Measurements from ENCODE around the gene ARHGEF16. TPM values are rescaled to one million over a fixed set of nuclear protein-coding genes. Genes with fewer than 3 reads are reported as not detected.

ARHGEF16 gene
- total and polyA plus RNA-seq, 2 donors from 2014 or later = 15.5 to 39.3 TPM

- no peak for TF ChIP-seq CTCF (IDR thresholded peaks at IDR 0.05; ENCODE audit: borderline replicate concordance, extremely low read depth, insufficient read depth)
- Histone ChIP-seq H3K36me3 (ENCODE audit: control insufficient read depth in 2 of 3, insufficient read depth in 3 of 3, low read length in 3 of 3) (no peaks in the 10 kb centered on the region), H3K4me1 (ENCODE audit: control insufficient read depth in 2 of 3, insufficient read depth in 2 of 3, low read depth in 1 of 3, low read length in 3 of 3) (no peaks in the 10 kb centered on the region), H3K4me3 (ENCODE audit: low read length in 3 of 3) (no peak overlapping the region), H3K27ac (ENCODE audit: low read depth in 2 of 2, low read length in 2 of 2) (no peak overlapping the region), H3K27me3 (ENCODE audit: control insufficient read depth, insufficient read depth, low read length) (no peaks in the 10 kb centered on the region), H3K9me3 (ENCODE audit: control insufficient read depth in 2 of 3, insufficient read depth in 1 of 3, low read length in 3 of 3) (no peaks in the 10 kb centered on the region), H3K9ac (ENCODE audit: low read length in 3 of 3) (no peak overlapping the region)
- intact Hi-C loops (cut with DNase I) = no loop called here
- DNase-seq (no peak), FAIRE-seq (no peak)
Observed at GRCh38 chr1:3510136-3510955, 55.9 kb downstream of the ARHGEF16 start.

DNA sequence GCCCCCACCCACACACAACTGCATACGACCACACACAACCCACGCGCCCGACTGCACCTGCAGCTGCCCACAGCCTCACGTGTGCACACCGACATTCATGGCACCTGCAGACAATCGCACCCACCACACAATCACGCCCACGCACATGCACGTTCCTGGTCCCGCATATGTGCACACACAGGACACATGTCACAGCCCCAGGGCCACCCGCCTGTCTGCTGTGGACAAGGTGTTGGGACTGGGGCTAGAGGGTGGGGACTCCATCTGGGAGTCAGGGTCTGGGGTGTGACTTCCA, 56.4 kb downstream of the ARHGEF16 start:
- H3K4me3 ChIP-seq (ENCODE audit: low read length in 3 of 3) = no peak overlapping the region
- no peak for FAIRE-seq
- no peak overlapping the region for H3K27ac ChIP-seq (ENCODE audit: low read depth in 2 of 2, low read length in 2 of 2)
- H3K9me3 ChIP-seq (ENCODE audit: control insufficient read depth in 2 of 3, insufficient read depth in 1 of 3, low read length in 3 of 3) = no peaks in the 10 kb centered on the region
- no peaks in the 10 kb centered on the region for H3K4me1 ChIP-seq (ENCODE audit: control insufficient read depth in 2 of 3, insufficient read depth in 2 of 3, low read depth in 1 of 3, low read length in 3 of 3)
- intact Hi-C loops (cut with DNase I) = no loop called here
- TF ChIP-seq CTCF (IDR thresholded peaks at IDR 0.05; ENCODE audit: borderline replicate concordance, extremely low read depth, insufficient read depth) = no peak
- DNase-seq = no peak
- H3K27me3 ChIP-seq (ENCODE audit: control insufficient read depth, insufficient read depth, low read length) = no peaks in the 10 kb centered on the region
- H3K9ac ChIP-seq (ENCODE audit: low read length in 3 of 3) = no peak overlapping the region
- no peaks in the 10 kb centered on the region for H3K36me3 ChIP-seq (ENCODE audit: control insufficient read depth in 2 of 3, insufficient read depth in 3 of 3, low read length in 3 of 3)

DNA sequence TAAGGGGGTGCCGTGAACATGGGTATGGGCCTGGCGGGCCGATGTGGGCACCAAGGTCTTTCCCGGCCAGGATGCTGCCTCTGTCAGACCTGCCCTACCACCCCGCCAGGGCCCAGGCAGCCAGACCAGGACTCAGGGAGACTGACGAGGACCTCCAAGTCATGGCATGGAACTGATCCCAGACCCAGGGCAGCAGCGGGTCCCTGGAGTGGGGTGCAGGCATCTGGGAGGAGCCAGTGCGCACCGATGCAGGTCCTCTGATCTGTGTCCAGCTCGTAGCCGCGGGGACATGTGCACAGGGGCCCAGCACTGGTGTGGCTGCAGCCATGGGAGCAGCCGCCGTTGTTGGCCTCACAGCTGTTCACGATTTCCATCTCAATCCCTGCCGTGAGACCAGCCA, 56.8 kb downstream of the ARHGEF16 start:
- FAIRE-seq (no peak), DNase-seq (no peak)
- TF ChIP-seq CTCF (IDR thresholded peaks at IDR 0.05; ENCODE audit: borderline replicate concordance, extremely low read depth, insufficient read depth) = no peak

DNA sequence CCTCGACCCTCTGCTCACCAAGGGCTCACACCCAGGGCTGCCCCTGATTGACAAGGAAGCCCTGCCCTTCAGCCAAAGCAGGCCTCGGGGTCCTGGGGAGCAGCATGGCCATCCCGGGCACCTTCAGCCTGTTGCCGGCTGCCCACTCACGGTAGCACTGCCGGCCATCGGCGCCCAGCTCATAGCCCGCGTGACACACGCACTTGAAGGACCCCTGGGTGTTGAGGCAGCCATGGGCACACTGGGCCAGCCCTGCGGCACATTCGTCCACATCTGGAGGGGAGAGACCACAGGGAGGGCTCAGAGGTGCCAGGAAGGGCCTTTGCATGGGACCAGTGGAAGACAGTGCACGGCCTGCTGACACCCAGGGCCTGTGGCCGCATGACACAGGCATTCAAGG, 57.4 kb downstream of the ARHGEF16 start:
- Histone ChIP-seq H3K9ac (ENCODE audit: low read length in 3 of 3) (no peak overlapping the region), H3K4me3 (ENCODE audit: low read length in 3 of 3) (no peak overlapping the region), H3K36me3 (ENCODE audit: control insufficient read depth in 2 of 3, insufficient read depth in 3 of 3, low read length in 3 of 3) (no peaks in the 10 kb centered on the region), H3K4me1 (ENCODE audit: control insufficient read depth in 2 of 3, insufficient read depth in 2 of 3, low read depth in 1 of 3, low read length in 3 of 3) (no peaks in the 10 kb centered on the region), H3K27ac (ENCODE audit: low read depth in 2 of 2, low read length in 2 of 2) (no peak overlapping the region), H3K27me3 (ENCODE audit: control insufficient read depth, insufficient read depth, low read length) (no peaks in the 10 kb centered on the region), H3K9me3 (ENCODE audit: control insufficient read depth in 2 of 3, insufficient read depth in 1 of 3, low read length in 3 of 3) (no peaks in the 10 kb centered on the region)
- no peak for FAIRE-seq
- no peak for DNase-seq
- TF ChIP-seq CTCF (IDR thresholded peaks at IDR 0.05; ENCODE audit: borderline replicate concordance, extremely low read depth, insufficient read depth) = no peak
- intact Hi-C loops (cut with DNase I) = no loop called here

More for the DNA sequence above, 56.8 kb downstream of the ARHGEF16 start:
- intact Hi-C loops (cut with DNase I) = no loop called here
- Histone ChIP-seq H3K27me3 (ENCODE audit: control insufficient read depth, insufficient read depth, low read length) (no peaks in the 10 kb centered on the region), H3K4me3 (ENCODE audit: low read length in 3 of 3) (no peak overlapping the region), H3K36me3 (ENCODE audit: control insufficient read depth in 2 of 3, insufficient read depth in 3 of 3, low read length in 3 of 3) (no peaks in the 10 kb centered on the region), H3K27ac (ENCODE audit: low read depth in 2 of 2, low read length in 2 of 2) (no peak overlapping the region), H3K9me3 (ENCODE audit: control insufficient read depth in 2 of 3, insufficient read depth in 1 of 3, low read length in 3 of 3) (no peaks in the 10 kb centered on the region), H3K9ac (ENCODE audit: low read length in 3 of 3) (no peak overlapping the region), H3K4me1 (ENCODE audit: control insufficient read depth in 2 of 3, insufficient read depth in 2 of 3, low read depth in 1 of 3, low read length in 3 of 3) (no peaks in the 10 kb centered on the region)
